ES-I3 (cell line): ENCODE measurements around the gene TIMM17A.
"Not testable (repeated sequence)": the region's sequence is repeated elsewhere in the genome, so short reads cannot be mapped to it uniquely, and the experiment has no call there.

ENCODE experiments used
- H3K36me3 ChIP-seq: 2 replicates; pipeline ENCODE4 v1.6.1; 2013; ENCODE audit warnings: mild to moderate bottlenecking, low read length, control low read depth, moderate library complexity; ENCODE audit not compliant: insufficient read depth
- H3K4me1 ChIP-seq: 2 replicates; pipeline ENCODE4 v1.6.1; 2013; ENCODE audit warnings: mild to moderate bottlenecking, control low read depth, low read length; ENCODE audit not compliant: insufficient read depth
- H3K9ac ChIP-seq: 2 replicates; pipeline ENCODE4 v1.6.1; 2013; ENCODE audit warnings: low read depth, mild to moderate bottlenecking, low read length, moderate library complexity
- H3K9me3 ChIP-seq: 2 replicates; pipeline ENCODE4 v1.6.1; 2013; ENCODE audit warnings: mild to moderate bottlenecking, low read length, moderate library complexity; ENCODE audit not compliant: control insufficient read depth, insufficient read depth

The TIMM17A gene

GRCh38 chr1:202010180-202011015 is 55.1 kb downstream of the TIMM17A start, which contains the start of gene ELF3:
Gene ELF3, plus strand, starts transcription at chr1:202010587. Its CDS starts 550 bp downstream, at chr1:202011137.
- no peaks in the 10 kb centered on the region for H3K9me3 ChIP-seq
- peaks cover 25% of the 10 kb centered on the region for H3K4me1 ChIP-seq
- peaks cover 2% of the 10 kb centered on the region; the same call in 1 of the 2 replicates for H3K36me3 ChIP-seq
- H3K9ac ChIP-seq: peak within 1 kb of the TSS; percentile 63

- peaks cover 21% of the 10 kb centered on the region for H3K4me1 ChIP-seq
- no peaks in the 10 kb centered on the region for H3K9me3 ChIP-seq
- no peak overlapping the region for H3K9ac ChIP-seq
- no peaks in the 10 kb centered on the region for H3K36me3 ChIP-seq
These were observed 56.7 kb downstream of the TIMM17A start for GRCh38 chr1:202011994-202012393.

GRCh38 chr1:202012544-202013478 is 57.5 kb downstream of the TIMM17A start:
- no peak overlapping the region for H3K9ac ChIP-seq

GRCh38 chr1:202013603-202014002 is 58.3 kb downstream of the TIMM17A start:
- H3K4me1 ChIP-seq: peaks cover 25% of the 10 kb centered on the region

More at GRCh38 chr1:202012544-202013478, 57.5 kb downstream of the TIMM17A start:
- Histone ChIP-seq H3K9me3 (no peaks in the 10 kb centered on the region), H3K36me3 (no peaks in the 10 kb centered on the region), H3K4me1 (peaks cover 19% of the 10 kb centered on the region)

GRCh38 chr1:202014060-202014459 is 58.8 kb downstream of the TIMM17A start:
- Histone ChIP-seq H3K4me1 (peaks cover 28% of the 10 kb centered on the region), H3K9ac (no peak overlapping the region), H3K36me3 (no peaks in the 10 kb centered on the region), H3K9me3 (no peaks in the 10 kb centered on the region)

More at GRCh38 chr1:202013603-202014002, 58.3 kb downstream of the TIMM17A start:
- H3K9me3 ChIP-seq: no peaks in the 10 kb centered on the region
- H3K9ac ChIP-seq: no peak overlapping the region
- H3K36me3 ChIP-seq: no peaks in the 10 kb centered on the region

GRCh38 chr1:202014915-202015661 is 59.8 kb downstream of the TIMM17A start:
- Histone ChIP-seq H3K9me3 (no peaks in the 10 kb centered on the region), H3K4me1 (peaks cover 21% of the 10 kb centered on the region; the same call in 1 of the 2 replicates), H3K36me3 (no peaks in the 10 kb centered on the region), H3K9ac (no peak overlapping the region)

- Histone ChIP-seq H3K9me3 (no peaks in the 10 kb centered on the region), H3K36me3 (no peaks in the 10 kb centered on the region), H3K9ac (no peak overlapping the region), H3K4me1 (peaks cover 20% of the 10 kb centered on the region; the same call in 1 of the 2 replicates)
These were observed 60.3 kb downstream of the TIMM17A start for GRCh38 chr1:202015662-202015937.

GRCh38 chr1:202016022-202016810 is 60.9 kb downstream of the TIMM17A start:
- peaks cover 20% of the 10 kb centered on the region; the same call in 1 of the 2 replicates for H3K4me1 ChIP-seq
- H3K9me3 ChIP-seq: no peaks in the 10 kb centered on the region
- H3K9ac ChIP-seq: no peak overlapping the region
- no peaks in the 10 kb centered on the region for H3K36me3 ChIP-seq

GRCh38 chr1:202016811-202017748 is 61.8 kb downstream of the TIMM17A start:
- no peak overlapping the region for H3K9ac ChIP-seq
- H3K36me3 ChIP-seq: no peaks in the 10 kb centered on the region
- no peaks in the 10 kb centered on the region for H3K9me3 ChIP-seq
- peaks cover 20% of the 10 kb centered on the region; the same call in 1 of the 2 replicates for H3K4me1 ChIP-seq

GRCh38 chr1:202017749-202018467 is 62.6 kb downstream of the TIMM17A start:
- no peak overlapping the region; the same call in 1 of the 2 replicates for H3K9ac ChIP-seq
- no peaks in the 10 kb centered on the region for H3K36me3 ChIP-seq
- peaks cover 20% of the 10 kb centered on the region; the same call in 1 of the 2 replicates for H3K4me1 ChIP-seq
- H3K9me3 ChIP-seq: no peaks in the 10 kb centered on the region

- Histone ChIP-seq H3K36me3 (no peaks in the 10 kb centered on the region), H3K9me3 (no peaks in the 10 kb centered on the region), H3K4me1 (peaks cover 22% of the 10 kb centered on the region; the same call in 1 of the 2 replicates), H3K9ac (no peak overlapping the region)
These were observed 63.3 kb downstream of the TIMM17A start for GRCh38 chr1:202018468-202019234.

GRCh38 chr1:202019235-202019558 is 63.9 kb downstream of the TIMM17A start:
- not testable (repeated sequence) for H3K36me3 ChIP-seq, H3K9me3 ChIP-seq, H3K9ac ChIP-seq
- H3K4me1 ChIP-seq: peaks cover 22% of the 10 kb centered on the region; the same call in 1 of the 2 replicates
